ENCODE results near the gene TIMM44. TPM values are rescaled to one million over a fixed set of nuclear protein-coding genes. Genes with fewer than 3 reads are reported as not detected.
A peak's percentile ranks its signal among the peaks of the same experiment; 100 is the strongest.

Gene TIMM44
- total and polyA plus RNA-seq, 8 donors: 19.8 to 83.1 (median 27.0) TPM

- H3K27ac ChIP-seq: no peak overlapping the region
- H3K4me3 ChIP-seq: no peak overlapping the region
- H3K27me3 ChIP-seq: no peaks in the 10 kb centered on the region
- H3K36me3 ChIP-seq: no peaks in the 10 kb centered on the region
- DNase-seq: peak in 1 of 6 donors; percentile 9
- intact Hi-C loops (cut with DNase I): no loop called here
- no peak for ATAC-seq
- no peaks in the 10 kb centered on the region for H3K4me1 ChIP-seq
- H3K9me3 ChIP-seq: no peaks in the 10 kb centered on the region
- 71 to 81% methylated on average over 7 of the region's 7 CpGs for WGBS, 2 donors
- no peak for TF ChIP-seq CTCF (IDR thresholded peaks at IDR 0.05)
- FAIRE-seq: no peak
These were observed 10.1 kb upstream of the TIMM44 start for GRCh38 chr19:7953576-7953975.

- WGBS, 2 donors: 32 to 39% methylated on average over 3 of the region's 3 CpGs
- H3K9me3 ChIP-seq: no peaks in the 10 kb centered on the region
- no peak for FAIRE-seq
- H3K4me3 ChIP-seq: no peak overlapping the region
- DNase-seq: peak in 1 of 6 donors; percentile 31
- H3K36me3 ChIP-seq: no peaks in the 10 kb centered on the region
- H3K27me3 ChIP-seq: no peaks in the 10 kb centered on the region
- H3K27ac ChIP-seq: no peak overlapping the region
- no peak for TF ChIP-seq CTCF (IDR thresholded peaks at IDR 0.05)
- H3K4me1 ChIP-seq: no peaks in the 10 kb centered on the region
- intact Hi-C loops (cut with DNase I): no loop called here
- ATAC-seq: peak in 1 of 4 donors; percentile 32
These were observed 9.6 kb upstream of the TIMM44 start for GRCh38 chr19:7953060-7953459.

GRCh38 chr19:7947939-7948338 lies 4.5 kb upstream of the TIMM44 start:
- Histone ChIP-seq H3K9me3 (no peaks in the 10 kb centered on the region), H3K4me3 (no peak overlapping the region), H3K27me3 (no peaks in the 10 kb centered on the region), H3K27ac (no peak overlapping the region), H3K36me3 (no peaks in the 10 kb centered on the region), H3K4me1 (no peaks in the 10 kb centered on the region)
- no peak for DNase-seq
- FAIRE-seq: no peak
- 91 to 92% methylated on average over 4 of the region's 4 CpGs for WGBS, 2 donors
- ATAC-seq: no peak
- intact Hi-C loops (cut with DNase I): no loop called here
- no peak for TF ChIP-seq CTCF (IDR thresholded peaks at IDR 0.05)

GRCh38 chr19:7944177-7944761 lies 803 bp upstream of the TIMM44 start:
- FAIRE-seq (peak; percentile 5), DNase-seq (peak; percentile 72 to 91 (median 84)), ATAC-seq (peak; percentile 56 to 79 (median 70))
- Histone ChIP-seq H3K27me3 (no peaks in the 10 kb centered on the region), H3K4me3 (peak overlapping the region; percentile 16 to 99 (median 74)), H3K9me3 (no peaks in the 10 kb centered on the region), H3K27ac (peak overlapping the region; percentile 96 to 99 (median 98)), H3K4me1 (peaks cover 3 to 14% (median 5%) of the 10 kb centered on the region in 3 donors), H3K36me3 (no peaks in the 10 kb centered on the region)
- TF ChIP-seq CTCF (IDR thresholded peaks at IDR 0.05): peak; percentile 63 to 85 (median 77)
- intact Hi-C loops (cut with DNase I): no loop called here
- whole genome bisulfite sequencing, 2 donors: 25 to 26% methylated on average over 18 of the region's 18 CpGs

GRCh38 chr19:7942981-7943443 lies 454 bp downstream of the TIMM44 start:
- ATAC-seq: peak in 3 of 4 donors; percentile 13 to 20 (median 19)
- intact Hi-C loops (cut with DNase I): no loop called here
- peaks cover 3 to 14% (median 5%) of the 10 kb centered on the region in 3 donors for H3K4me1 ChIP-seq
- peak overlapping the region; percentile 96 to 99 (median 98) for H3K27ac ChIP-seq
- TF ChIP-seq CTCF (IDR thresholded peaks at IDR 0.05): no peak
- no peaks in the 10 kb centered on the region for H3K27me3 ChIP-seq
- H3K36me3 ChIP-seq: peaks cover 0 to 3% (median under 1%) of the 10 kb centered on the region in 3 donors
- 0 to 2% methylated on average over 33 of the region's 33 CpGs for WGBS, 2 donors
- DNase-seq: no peak
- FAIRE-seq: no peak
- H3K9me3 ChIP-seq: no peaks in the 10 kb centered on the region
- H3K4me3 ChIP-seq: peak overlapping the region; percentile 60 to 99 (median 86)

Measured in pancreas (tissue), 10 donors.